ENCODE results near the gene SMG7.

GRCh38 chr1:183457449-183457848 lies 14.8 kb upstream of the SMG7 start:
- TF ChIP-seq, protein P1, sequence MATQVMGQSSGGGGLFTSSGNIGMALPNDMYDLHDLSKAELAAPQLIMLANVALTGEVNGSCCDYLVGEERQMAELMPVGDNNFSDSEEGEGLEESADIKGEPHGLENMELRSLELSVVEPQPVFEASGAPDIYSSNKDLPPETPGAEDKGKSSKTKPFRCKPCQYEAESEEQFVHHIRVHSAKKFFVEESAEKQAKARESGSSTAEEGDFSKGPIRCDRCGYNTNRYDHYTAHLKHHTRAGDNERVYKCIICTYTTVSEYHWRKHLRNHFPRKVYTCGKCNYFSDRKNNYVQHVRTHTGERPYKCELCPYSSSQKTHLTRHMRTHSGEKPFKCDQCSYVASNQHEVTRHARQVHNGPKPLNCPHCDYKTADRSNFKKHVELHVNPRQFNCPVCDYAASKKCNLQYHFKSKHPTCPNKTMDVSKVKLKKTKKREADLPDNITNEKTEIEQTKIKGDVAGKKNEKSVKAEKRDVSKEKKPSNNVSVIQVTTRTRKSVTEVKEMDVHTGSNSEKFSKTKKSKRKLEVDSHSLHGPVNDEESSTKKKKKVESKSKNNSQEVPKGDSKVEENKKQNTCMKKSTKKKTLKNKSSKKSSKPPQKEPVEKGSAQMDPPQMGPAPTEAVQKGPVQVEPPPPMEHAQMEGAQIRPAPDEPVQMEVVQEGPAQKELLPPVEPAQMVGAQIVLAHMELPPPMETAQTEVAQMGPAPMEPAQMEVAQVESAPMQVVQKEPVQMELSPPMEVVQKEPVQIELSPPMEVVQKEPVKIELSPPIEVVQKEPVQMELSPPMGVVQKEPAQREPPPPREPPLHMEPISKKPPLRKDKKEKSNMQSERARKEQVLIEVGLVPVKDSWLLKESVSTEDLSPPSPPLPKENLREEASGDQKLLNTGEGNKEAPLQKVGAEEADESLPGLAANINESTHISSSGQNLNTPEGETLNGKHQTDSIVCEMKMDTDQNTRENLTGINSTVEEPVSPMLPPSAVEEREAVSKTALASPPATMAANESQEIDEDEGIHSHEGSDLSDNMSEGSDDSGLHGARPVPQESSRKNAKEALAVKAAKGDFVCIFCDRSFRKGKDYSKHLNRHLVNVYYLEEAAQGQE (IDR thresholded peaks at IDR 0.05; ENCODE audit: insufficient read depth in 1 of 2, low read depth in 2 of 2, low read length in 2 of 2) = no peak
- TF ChIP-seq TAF1 (IDR thresholded peaks at IDR 0.05; ENCODE audit: borderline replicate concordance, insufficient read depth, low read length) = no peak
- TF ChIP-seq SIN3A (IDR thresholded peaks at IDR 0.05; ENCODE audit: borderline replicate concordance, insufficient read depth, low read length) = no peak
